AG10803 (cell line): ENCODE results near the gene SNRPN.
A peak's percentile ranks its signal among the peaks of the same experiment; 100 is the strongest.
"Not testable (repeated sequence)": the region's sequence is repeated elsewhere in the genome, so short reads cannot be mapped to it uniquely, and the experiment has no call there.

Experiments
- DNase-seq: peaks from one replicate; pipeline ENCODE4 v3.0.0; 2010; ENCODE audit warnings: low read depth
- H3K4me3 ChIP-seq: 2 replicates; pipeline ENCODE4 v1.5.1; 2011; ENCODE audit warnings: mild to moderate bottlenecking, low read length, control low read depth
- TF ChIP-seq, protein P1 (sequence below): conservative IDR thresholded peaks from 2 replicates; pipeline ENCODE4 v1.5.1; 2011; ENCODE audit warnings: mild to moderate bottlenecking, low read length, control low read depth, inconsistent platforms

The SNRPN gene

GRCh38 chr15:24954783-24955530 lies at the start of gene SNRPN, which contains the start of gene SNURF:
SNRPN (plus strand) TSS chr15:24954987; CDS start chr15:24974454, 19,467 bp downstream.
SNURF (plus strand) TSS chr15:24954987; CDS start chr15:24955049, 62 bp downstream.
- H3K4me3 ChIP-seq: peak within 1 kb of the TSS; percentile 91

GRCh38 chr15:24916305-24917009 lies 38.3 kb upstream of the SNRPN start:
- no peak for DNase-seq
- no peak overlapping the region for H3K4me3 ChIP-seq
- TF ChIP-seq, protein P1, sequence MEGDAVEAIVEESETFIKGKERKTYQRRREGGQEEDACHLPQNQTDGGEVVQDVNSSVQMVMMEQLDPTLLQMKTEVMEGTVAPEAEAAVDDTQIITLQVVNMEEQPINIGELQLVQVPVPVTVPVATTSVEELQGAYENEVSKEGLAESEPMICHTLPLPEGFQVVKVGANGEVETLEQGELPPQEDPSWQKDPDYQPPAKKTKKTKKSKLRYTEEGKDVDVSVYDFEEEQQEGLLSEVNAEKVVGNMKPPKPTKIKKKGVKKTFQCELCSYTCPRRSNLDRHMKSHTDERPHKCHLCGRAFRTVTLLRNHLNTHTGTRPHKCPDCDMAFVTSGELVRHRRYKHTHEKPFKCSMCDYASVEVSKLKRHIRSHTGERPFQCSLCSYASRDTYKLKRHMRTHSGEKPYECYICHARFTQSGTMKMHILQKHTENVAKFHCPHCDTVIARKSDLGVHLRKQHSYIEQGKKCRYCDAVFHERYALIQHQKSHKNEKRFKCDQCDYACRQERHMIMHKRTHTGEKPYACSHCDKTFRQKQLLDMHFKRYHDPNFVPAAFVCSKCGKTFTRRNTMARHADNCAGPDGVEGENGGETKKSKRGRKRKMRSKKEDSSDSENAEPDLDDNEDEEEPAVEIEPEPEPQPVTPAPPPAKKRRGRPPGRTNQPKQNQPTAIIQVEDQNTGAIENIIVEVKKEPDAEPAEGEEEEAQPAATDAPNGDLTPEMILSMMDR: no peak

More at GRCh38 chr15:24954783-24955530, at the start of gene SNRPN, which contains the start of gene SNURF:
- TF ChIP-seq, protein P1: no peak
- peak; percentile 72 for DNase-seq

- TF ChIP-seq, protein P1: no peak
- DNase-seq: no peak
- no peak overlapping the region for H3K4me3 ChIP-seq
Observed at GRCh38 chr15:24917431-24917830, 37.4 kb upstream of the SNRPN start.

DNA sequence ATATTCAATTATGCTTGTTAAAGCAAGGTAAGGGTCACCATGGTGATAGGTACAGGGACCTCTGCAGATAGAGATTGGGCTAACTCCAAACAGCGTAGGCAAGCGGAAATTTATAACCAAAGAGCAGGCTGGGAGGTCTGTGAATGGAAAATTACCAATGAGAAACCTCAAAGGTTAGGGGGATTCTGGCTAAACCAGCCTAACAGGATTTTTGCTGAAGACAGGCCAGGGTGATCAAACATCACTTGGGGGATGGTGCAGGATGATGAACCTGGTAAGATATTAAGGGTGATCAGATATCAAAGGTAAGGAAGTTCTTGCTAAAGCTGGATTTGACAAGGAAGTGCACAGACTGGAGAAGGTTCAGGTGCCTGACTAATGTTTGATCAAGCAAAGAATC lies 35.3 kb upstream of the SNRPN start:
- no peak overlapping the region for H3K4me3 ChIP-seq
- no peak for DNase-seq
- TF ChIP-seq, protein P1: no peak

GRCh38 chr15:24922781-24923180 lies 32.0 kb upstream of the SNRPN start:
- H3K4me3 ChIP-seq, DNase-seq: not testable (repeated sequence)

DNA sequence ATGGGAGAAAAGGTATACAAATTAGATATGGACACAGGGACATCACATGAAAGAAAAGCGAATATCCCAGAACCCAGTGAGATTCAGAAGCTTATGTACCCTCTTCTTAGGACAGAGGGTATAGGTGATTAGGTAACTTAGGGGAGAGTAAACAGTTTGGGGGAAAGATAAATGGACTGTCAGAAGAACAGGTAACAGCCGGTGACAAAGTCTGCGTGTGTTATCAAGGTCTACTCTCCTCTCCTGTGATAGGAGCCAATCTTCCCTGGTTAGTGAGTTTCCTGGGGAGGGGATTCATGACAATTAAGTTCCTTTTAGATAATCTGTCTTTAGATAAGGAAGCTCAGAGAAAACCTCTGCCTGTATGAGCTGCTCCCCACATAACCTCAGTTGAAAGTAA lies 30.6 kb upstream of the SNRPN start:
- no peak overlapping the region for H3K4me3 ChIP-seq
- TF ChIP-seq, protein P1: no peak

GRCh38 chr15:24924621-24925020 lies 30.2 kb upstream of the SNRPN start:
- H3K4me3 ChIP-seq: no peak overlapping the region
- DNase-seq: no peak
- TF ChIP-seq, protein P1: no peak

More for the DNA sequence above, 30.6 kb upstream of the SNRPN start:
- DNase-seq: no peak

GRCh38 chr15:24931874-24932732 lies 22.7 kb upstream of the SNRPN start:
- not testable (repeated sequence) for DNase-seq, H3K4me3 ChIP-seq
